HG03064 (cell line): ENCODE results near the gene RABL2A.
"Not testable (repeated sequence)": the region's sequence is repeated elsewhere in the genome, so short reads cannot be mapped to it uniquely, and the experiment has no call there.

ENCODE experiments used
- ATAC-seq: cut with Tn5 transposase; IDR thresholded peaks from one replicate; pipeline ENCODE4 v1.9.1; 2021; ENCODE audit warnings: low read depth; ENCODE audit not compliant: unreplicated experiment

Gene RABL2A

DNA sequence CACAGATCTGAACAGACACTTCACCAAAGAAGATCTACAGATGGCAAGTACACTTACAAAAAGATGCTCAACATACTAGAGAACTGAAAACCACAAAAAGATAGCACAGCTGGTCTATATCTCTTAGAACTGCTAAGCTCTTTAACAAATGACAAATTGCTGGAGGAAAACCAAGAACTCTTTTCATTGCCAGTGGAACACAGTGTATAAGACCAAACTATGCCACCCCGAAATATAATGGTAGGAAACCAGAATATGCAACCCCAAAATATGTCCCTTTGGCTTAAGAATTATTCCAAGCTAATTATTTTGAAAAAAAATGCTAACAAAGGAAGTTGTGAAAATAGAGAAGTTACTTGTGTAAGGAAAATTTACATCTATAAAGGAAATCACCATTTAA lies 21.0 kb upstream of the RABL2A start:
- not testable (repeated sequence) for ATAC-seq

DNA sequence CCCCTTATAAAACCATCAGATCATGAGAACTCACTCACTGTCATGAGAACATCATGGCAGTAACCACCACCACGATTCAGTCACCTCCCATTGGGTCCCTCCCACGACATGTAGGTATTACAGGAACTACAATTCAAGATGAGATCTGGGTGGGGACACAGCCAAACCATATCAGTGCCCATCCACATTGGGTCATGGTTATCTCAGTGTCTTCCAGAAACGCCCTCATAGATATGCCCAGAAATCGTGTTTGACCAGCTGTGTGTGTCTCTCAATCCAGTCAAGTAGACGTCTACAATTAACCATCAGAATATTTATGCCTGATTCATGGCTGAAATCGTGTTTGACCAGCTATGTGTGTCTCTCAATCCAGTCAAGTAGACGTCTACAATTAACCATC lies 17.2 kb upstream of the RABL2A start:
- ATAC-seq, result not testable (repeated sequence)

DNA sequence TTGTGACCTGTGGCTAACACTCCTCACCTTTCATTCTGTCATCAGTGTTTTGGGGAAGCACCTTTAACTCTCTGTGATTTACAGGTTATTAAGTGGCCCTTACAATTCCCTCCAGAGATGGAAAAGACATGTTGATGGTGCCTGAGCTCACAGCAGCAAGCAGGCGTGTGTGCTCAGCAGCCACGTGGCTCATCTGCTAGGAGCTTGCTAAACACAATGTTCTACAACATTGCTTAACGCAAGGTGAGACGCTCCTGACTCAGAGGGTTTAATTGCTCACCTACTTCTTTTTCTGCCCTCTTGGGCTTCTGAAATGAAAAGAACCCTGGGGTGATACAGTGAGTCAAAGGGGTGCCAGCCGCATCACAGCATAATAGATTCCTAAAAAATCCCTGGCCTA lies 6.1 kb upstream of the RABL2A start:
- ATAC-seq, result not testable (repeated sequence)

DNA sequence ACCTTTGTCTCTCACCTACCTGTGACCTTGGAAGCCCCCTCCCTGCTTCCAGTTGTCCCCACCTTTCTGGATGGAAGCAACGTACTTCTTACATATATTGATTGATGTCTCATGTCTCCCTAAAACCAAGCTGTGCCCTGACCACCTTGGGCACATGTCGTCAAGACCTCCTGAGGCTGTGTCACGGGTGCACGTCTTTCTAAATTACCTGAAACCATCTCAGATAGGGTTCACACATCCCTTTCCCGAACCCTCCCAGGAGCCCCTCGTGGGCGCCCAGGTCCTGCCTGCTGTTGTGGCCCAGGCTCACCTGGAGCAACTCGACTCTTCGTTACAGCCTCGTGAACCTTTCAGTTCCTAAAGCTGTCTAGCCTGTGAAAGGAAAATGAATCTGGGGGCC lies 1.2 kb upstream of the RABL2A start:
- not testable (repeated sequence) for ATAC-seq

DNA sequence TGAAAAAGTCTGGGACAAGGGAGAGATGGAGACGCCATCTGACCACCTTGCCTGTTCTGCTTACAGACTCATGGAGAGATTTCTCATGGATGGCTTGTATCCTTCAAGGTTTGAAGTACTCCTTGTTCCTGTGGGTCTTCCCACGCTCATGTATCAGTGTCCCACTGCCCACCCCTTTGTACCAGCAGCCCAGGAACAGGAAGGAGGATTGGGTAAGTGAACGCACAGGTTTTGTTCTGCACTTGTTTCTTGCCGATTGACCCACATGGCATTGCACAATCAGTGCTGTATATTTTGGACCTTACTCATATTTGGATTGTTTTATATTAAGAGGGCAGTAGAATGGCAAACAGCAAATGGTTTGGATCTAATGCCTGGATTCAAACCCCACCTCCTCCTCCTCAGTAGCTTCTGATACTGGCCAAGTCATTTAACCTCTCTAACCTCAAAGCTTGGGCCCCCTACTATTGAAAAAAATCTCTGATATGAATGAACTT lies 5.8 kb downstream of the RABL2A start:
- ATAC-seq, result not testable (repeated sequence)

DNA sequence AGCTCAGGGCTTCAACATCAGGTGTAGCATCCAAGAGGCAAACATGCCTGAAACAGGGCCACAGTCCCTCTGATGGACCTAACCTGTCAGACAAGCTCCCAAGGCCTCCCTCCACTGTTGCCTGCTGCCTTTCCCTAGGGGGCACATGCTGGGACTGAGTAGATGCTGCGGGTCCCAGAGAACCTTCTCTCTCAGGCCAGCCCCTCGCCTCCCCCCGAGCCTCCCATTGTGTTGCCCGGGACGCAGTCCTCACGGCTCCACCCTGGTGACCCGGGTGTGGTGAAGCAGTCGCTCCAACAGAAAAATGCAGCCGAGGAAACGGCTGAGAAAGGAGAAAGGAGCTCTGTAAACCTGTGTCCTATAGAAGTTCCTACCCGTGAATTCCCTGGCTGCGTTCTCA lies 8.3 kb downstream of the RABL2A start:
- ATAC-seq, result not testable (repeated sequence)

DNA sequence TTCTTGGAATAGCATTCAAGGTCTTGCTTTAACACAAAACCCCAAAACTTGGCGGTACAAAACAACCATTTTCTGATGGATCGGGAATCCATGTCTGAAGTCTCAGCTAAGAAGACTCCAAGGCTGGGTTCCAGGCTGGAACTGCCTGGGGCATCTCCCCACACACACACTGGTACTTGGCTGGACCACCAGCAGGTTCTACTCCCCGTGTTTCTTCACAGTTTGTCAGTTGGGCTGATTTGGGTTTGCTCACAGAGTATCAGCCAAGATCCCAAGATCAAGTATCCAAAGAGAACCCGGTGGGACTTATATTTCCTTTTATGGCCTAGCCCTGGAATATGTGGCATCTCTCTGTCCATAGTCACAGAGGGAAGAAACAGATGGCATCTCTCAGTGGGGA lies 9.2 kb downstream of the RABL2A start:
- ATAC-seq, result not testable (repeated sequence)

DNA sequence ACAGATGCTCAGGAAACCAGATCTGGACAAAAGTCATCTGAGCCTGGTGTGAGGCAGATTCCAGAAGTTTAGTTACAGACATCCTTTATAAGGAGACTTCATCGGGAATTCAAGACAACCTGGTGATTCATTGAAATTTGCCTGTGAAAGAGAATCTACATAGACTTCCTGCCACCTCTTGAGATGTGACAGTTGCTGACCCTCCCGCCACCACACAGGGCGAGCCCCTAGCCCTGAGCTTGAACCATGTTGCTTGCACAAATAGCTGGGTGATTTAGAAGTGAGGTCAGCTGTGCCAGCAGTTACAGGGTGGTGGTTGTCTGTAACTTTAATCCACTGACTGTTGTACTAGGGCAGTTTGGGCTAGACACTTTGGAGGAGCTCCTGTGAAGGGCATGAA lies 11.0 kb downstream of the RABL2A start:
- ATAC-seq, result not testable (repeated sequence)

DNA sequence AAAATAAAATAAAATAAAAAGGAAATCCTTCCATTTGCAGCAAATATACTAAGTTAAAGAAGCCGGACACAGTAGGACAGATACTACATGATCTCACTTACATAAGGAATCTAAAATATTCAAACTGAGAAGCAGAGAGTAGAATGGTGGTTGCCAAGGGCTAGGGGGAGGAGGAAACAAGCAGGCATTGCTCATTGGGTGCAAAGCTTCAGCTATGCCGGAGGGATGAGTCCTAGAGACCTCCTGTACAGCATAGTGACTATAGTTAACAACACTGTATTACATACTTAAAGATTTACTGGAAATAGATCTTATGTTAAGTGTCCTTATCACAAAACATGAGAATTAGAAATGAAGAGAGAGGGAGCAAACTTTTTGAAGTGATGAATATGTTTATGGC lies 19.2 kb downstream of the RABL2A start:
- not testable (repeated sequence) for ATAC-seq

DNA sequence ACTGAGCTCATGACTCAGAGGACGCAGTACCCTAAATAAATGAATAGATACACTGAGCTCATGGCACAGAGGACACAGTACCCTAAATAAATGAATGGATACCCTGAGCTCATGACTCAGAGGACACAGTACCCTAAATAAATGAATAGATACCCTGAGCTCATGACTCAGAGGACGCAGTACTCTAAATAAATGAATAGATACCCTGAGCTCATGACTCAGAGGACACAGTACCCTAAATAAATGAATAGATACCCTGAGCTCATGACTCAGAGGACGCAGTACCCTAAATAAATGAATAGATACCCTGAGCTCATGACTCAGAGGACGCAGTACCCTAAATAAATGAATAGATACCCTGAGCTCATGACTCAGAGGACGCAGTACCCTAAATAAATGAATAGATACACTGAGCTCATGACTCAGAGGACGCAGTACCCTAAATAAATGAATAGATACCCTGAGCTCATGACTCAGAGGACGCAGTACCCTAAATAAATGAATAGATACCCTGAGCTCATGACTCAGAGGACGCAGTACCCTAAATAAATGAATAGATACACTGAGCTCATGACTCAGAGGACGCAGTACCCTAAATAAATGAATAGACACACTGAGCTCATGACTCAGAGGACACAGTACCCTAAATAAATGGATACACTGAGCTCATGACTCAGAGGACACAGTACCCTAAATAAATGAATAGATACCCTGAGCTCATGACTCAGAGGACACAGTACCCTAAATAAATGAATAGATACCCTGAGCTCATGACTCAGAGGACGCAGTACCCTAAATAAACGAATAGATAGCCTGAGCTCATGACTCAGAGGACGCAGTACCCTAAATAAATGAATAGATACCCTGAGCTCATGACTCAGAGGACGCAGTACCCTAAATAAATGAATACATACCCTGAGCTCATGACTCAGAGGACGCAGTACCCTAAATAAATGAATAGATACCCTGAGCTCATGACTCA lies 24.1 kb downstream of the RABL2A start:
- not testable (repeated sequence) for ATAC-seq

DNA sequence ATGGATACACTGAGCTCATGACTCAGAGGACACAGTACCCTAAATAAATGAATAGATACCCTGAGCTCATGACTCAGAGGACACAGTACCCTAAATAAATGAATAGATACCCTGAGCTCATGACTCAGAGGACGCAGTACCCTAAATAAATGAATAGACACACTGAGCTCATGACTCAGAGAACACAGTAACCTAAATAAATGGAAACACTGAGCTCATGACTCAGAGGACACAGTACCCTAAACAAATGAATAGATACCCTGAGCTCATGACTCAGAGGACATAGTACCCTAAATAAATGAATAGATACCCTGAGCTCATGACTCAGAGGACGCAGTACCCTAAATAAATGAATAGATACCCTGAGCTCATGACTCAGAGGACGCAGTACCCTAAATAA lies 25.5 kb downstream of the RABL2A start:
- not testable (repeated sequence) for ATAC-seq

DNA sequence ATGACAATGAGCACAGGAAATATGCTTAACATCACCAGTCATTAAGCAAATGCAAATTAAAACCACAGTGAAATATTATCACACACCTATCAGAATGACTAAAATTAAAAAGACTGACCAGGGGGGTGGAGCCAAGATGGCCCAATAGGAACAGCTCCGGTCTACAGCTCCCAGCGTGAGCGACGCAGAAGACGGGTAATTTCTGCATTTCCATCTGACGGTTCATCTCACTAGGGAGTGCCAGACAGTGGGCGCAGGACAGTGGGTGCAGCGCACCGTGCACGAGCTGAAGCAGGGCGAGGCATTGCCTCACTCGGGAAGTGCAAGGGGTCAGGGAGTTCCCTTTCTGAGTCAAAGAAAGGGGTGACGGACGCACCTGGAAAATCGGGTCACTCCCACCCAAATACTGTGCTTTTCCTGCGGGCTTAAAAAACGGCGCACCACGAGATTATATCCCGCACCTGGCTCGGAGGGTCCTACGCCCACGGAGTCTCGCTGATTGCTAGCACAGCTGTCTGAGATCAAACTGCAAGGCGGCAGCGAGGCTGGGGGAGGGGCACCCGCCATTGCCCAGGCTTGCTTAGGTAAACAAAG lies 29.1 kb downstream of the RABL2A start:
- not testable (repeated sequence) for ATAC-seq

DNA sequence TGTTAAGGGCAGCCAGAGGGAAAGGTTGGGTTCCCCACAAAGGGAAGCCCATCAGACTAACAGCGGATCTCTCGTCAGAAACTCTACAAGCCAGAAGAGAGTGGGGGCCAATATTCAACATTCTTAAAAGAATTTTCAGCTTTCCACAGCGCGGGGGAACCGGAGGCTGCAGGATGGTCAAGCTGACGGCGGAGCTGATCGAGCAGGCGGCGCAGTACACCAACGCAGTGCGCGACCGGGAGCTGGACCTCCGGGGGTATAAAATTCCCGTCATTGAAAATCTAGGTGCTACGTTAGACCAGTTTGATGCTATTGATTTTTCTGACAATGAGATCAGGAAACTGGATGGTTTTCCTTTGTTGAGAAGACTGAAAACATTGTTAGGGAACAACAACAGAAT lies 30.7 kb downstream of the RABL2A start:
- ATAC-seq, result not testable (repeated sequence)

DNA sequence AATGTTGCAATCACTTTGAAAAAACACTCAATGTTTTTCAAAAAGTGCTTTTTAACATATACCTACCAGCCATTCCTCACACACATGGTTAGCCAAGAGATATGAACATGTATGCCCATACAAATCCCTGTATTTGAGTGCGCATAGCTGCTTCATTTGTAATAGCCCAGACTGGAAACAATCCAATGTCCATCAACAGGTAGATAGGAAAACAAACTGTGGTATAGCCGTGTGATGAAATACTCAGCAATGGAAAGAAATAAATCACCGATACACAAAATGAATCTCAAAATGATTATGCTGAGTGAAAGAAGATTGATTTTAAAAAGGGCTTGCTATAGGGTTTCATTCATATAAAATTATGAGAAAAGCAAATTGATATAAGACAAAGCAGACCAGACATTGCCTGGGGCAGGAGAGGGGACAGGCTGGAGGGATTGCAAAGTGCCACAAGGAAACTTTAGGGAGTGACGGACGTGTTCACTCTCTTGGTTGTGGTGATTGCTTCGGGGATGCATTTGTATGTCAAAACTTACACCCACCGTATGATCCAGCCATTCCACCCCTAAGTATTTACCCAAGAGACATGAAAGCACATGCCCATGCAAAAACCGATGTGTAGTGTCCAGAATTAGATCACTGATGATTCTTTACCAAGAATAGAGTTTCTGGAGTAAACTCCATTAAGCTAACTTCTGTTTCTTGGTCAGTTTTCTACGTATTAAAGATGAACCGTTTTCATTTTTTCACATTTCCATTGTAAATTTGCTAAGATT lies 36.4 kb downstream of the RABL2A start:
- ATAC-seq, result not testable (repeated sequence)

DNA sequence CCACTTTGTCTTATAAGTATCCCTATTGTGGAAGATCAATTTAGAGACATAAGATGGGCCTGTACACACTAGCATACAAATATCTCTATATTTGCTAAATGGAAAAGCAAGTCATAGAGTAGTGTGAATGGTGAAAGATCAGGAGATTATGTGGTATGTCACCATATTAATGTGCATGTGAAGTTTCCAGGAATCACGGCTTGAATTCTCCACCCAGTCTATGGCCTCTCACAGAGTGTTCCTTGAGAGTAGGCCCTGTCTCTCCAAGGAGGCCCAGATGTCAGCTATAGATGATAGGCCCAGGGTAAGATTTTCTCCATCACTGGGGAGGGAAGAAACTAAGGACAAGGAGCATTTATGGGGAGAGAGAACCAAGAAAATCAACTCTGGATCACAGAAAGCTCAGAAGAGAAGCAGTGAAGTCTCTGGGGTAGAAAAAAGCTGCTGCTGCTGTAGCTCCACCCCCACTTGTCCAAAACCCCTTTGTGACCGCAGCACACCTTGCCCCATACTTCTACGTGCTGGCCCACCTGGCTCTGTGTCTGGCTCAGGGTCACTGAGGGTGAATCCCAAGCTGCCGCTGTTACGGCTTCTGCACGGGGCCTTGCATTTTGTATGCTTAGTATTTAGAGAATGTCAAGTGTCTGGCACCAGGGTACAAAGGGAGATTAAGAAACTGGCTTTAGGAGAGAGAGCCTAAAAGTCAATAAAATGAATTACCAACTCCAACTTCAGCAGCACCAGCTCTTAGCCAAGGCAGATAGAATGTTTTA lies 37.9 kb downstream of the RABL2A start:
- not testable (repeated sequence) for ATAC-seq

DNA sequence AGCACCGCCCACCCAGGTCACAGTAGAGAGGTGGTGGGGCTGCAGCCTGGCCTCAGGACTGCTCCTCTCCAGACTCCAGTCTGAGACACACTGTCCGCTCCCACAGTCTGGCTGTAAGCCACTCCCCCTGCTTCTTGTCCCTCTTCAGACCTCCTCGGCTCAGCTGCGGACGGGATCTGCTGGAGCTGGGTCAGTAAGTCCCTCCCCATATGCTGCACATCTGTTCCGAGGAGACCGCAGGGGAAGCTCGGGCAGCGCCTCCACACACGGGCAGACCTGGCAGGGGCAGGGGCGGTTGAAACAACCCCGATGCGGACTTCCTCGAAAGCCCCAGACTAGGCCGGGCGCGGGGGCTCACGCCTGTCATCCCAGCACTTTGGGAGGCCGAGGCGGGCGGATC lies 41.9 kb downstream of the RABL2A start:
- not testable (repeated sequence) for ATAC-seq

DNA sequence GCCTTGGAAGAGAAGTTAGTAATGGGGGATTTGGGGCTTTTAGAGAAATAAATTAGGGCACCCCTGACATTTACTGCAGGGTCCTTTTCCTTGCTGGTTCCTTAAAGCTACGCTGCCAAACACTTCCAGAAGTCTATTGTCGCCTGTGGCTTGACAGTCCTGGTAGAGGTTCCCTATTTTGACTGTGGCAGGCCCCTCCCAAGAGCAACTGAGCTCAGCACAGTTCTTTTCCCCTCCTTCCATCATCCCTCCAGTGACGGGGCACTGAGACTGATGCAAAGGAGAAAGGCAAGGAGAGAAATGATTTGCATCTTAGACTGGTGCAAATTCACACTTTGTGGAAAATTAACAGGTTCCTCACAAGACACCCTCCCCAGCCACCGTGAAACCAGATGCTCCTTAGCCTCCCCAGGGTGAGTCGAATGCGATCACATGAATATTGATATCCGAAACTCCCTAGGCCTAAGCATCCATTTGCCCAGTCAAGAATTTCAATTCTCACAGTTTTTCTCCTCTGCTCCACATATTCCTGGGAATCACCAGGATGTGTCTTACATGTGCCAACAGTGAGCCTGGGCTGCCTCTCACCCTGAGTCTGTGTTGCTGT lies 45.4 kb downstream of the RABL2A start:
- ATAC-seq, result no peak

DNA sequence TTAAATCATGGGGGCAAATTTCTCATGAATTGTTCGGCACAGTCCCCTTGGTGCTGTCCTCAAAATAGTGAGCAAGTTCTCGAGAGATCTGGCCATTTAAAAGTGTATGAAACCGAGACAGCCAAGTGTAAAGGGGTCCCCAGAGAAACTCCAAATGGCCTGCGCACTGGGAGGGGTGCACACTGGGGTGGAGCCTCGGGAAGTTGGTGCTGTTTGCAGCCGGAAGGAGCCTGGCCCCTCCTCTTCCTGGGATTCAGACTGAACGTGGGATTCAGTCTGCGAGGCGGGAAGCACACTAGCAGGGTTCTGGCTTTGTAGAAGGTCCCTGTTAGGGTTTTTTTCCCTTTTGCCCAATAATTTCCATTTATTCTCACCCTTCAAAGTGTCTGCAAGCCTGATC lies 48.8 kb downstream of the RABL2A start:
- ATAC-seq, result no peak

DNA sequence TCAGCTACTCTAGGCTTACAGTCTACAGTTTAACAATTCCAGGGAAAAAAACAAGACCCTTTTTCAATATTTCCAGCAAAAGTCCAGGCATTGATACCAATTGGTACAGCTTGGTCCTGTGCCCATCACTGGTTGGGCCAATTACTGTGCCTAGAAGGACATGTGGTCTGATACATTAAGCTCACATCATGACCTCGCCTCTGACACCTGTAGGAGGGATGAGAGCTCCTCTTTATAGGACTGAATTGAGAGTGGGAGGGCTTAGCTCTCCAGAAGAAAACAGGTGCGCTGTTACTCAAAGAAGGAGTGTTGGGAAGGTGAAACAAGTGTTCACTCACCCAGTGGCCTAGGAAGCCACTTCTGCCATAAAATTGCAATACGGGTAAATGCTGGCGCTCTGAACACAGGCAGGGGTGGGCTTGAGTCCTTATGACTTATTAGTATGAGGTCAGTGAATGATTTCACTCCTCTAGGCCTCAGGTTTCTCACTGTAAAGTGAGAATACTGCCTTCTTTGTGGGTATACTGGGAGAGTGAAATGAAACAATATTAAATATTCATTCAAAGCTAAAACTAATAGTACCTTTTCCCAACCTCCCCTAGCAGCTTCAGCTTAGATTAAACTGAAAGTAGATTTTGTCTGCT lies 49.7 kb downstream of the RABL2A start:
- no peak for ATAC-seq
